SK-N-SH treated with all-trans-retinoic acid at 6 μM for 48 hours (cell line): Measurements from ENCODE around the gene HAND2.
A peak's percentile ranks its signal among the peaks of the same experiment; 100 is the strongest.

Source experiments
- ARNTL ChIP-seq: fragments of 450-650 bp; formaldehyde crosslinking; IDR thresholded peaks from 2 replicates; pipeline ENCODE4 v1.5.0; 2020; ENCODE audit warnings: low read depth, mild to moderate bottlenecking, moderate library complexity, borderline replicate concordance
- BACH2 ChIP-seq: fragments of 250-450 bp; sonication (Bioruptor Pico); IDR thresholded peaks from 2 replicates; pipeline ENCODE4 v1.9.0; 2021; ENCODE audit warnings: mild to moderate bottlenecking, borderline replicate concordance
- CSRNP3 ChIP-seq: fragments of 250-450 bp; sonication (Bioruptor Pico); IDR thresholded peaks from 2 replicates; pipeline ENCODE4 v1.5.1; 2021; ENCODE audit warnings: mild to moderate bottlenecking, moderate library complexity
- PATZ1 ChIP-seq: fragments of 250-450 bp; sonication (Bioruptor Pico); IDR thresholded peaks from 2 replicates; pipeline ENCODE4 v1.8.0; 2020; ENCODE audit warnings: mild to moderate bottlenecking, moderate library complexity, borderline replicate concordance
- RARB ChIP-seq: fragments of 250-450 bp; sonication (Bioruptor Pico); IDR thresholded peaks from 2 replicates; pipeline ENCODE4 v1.8.0; 2021; ENCODE audit warnings: mild to moderate bottlenecking, moderate library complexity
- SNAI2 ChIP-seq: fragments of 250-450 bp; sonication (Bioruptor Pico); IDR thresholded peaks from 2 replicates; pipeline ENCODE4 v1.5.0; 2020; ENCODE audit warnings: mild to moderate bottlenecking, moderate library complexity
- TCF4 ChIP-seq: fragments of 250-450 bp; sonication (Bioruptor Pico); IDR thresholded peaks from 2 replicates; pipeline ENCODE4 v1.8.0; 2021; ENCODE audit warnings: mild to moderate bottlenecking, moderate library complexity, borderline replicate concordance
- TOX ChIP-seq: fragments of 250-450 bp; sonication (Bioruptor Pico); IDR thresholded peaks from 2 replicates; pipeline ENCODE4 v1.8.0; 2021; ENCODE audit warnings: mild to moderate bottlenecking, moderate library complexity, borderline replicate concordance
- ZC3H10 ChIP-seq: fragments of 250-450 bp; sonication (Bioruptor Pico); IDR thresholded peaks from 2 replicates; pipeline ENCODE4 v1.5.1; 2021; ENCODE audit warnings: mild to moderate bottlenecking, moderate library complexity
- ZFP3 ChIP-seq: fragments of 250-450 bp; sonication (Bioruptor Pico); IDR thresholded peaks from 2 replicates; pipeline ENCODE4 v1.5.0; 2020; ENCODE audit warnings: mild to moderate bottlenecking, moderate library complexity
- ZFP30 ChIP-seq: fragments of 450-650 bp; formaldehyde crosslinking; IDR thresholded peaks from 2 replicates; pipeline ENCODE4 v1.5.0; 2022; ENCODE audit warnings: mild to moderate bottlenecking, moderate library complexity
- ZNF565 ChIP-seq: fragments of 450-650 bp; formaldehyde crosslinking; conservative IDR thresholded peaks from 2 replicates; pipeline ENCODE4 v1.5.0; 2020; ENCODE audit warnings: low read depth, mild to moderate bottlenecking, moderate library complexity
- TF ChIP-seq, protein P1 (sequence below): fragments of 250-450 bp; sonication (Bioruptor Pico); IDR thresholded peaks from 2 replicates; pipeline ENCODE4 v1.8.0; 2021; ENCODE audit warnings: low read depth, mild to moderate bottlenecking, moderate library complexity, borderline replicate concordance
- TF ChIP-seq, protein P2 (sequence below): fragments of 250-450 bp; sonication (Bioruptor Pico); IDR thresholded peaks from 2 replicates; pipeline ENCODE4 v1.5.1; 2020; ENCODE audit warnings: low read depth, mild to moderate bottlenecking, moderate library complexity

- TF ChIP-seq PATZ1 (CRISPR knock-in tag) (no peak), ZFP3 (CRISPR knock-in tag) (peak; percentile 48), BACH2 (CRISPR knock-in tag) (no peak), CSRNP3 (no peak), ZFP30 (CRISPR knock-in tag) (no peak), RARB (CRISPR knock-in tag) (no peak), TOX (CRISPR knock-in tag) (no peak), SNAI2 (CRISPR knock-in tag) (no peak), ZC3H10 (no peak), ARNTL (CRISPR knock-in tag) (no peak), ZNF565 (CRISPR knock-in tag) (no peak), TCF4 (CRISPR knock-in tag) (no peak)
- TF ChIP-seq, protein P1, sequence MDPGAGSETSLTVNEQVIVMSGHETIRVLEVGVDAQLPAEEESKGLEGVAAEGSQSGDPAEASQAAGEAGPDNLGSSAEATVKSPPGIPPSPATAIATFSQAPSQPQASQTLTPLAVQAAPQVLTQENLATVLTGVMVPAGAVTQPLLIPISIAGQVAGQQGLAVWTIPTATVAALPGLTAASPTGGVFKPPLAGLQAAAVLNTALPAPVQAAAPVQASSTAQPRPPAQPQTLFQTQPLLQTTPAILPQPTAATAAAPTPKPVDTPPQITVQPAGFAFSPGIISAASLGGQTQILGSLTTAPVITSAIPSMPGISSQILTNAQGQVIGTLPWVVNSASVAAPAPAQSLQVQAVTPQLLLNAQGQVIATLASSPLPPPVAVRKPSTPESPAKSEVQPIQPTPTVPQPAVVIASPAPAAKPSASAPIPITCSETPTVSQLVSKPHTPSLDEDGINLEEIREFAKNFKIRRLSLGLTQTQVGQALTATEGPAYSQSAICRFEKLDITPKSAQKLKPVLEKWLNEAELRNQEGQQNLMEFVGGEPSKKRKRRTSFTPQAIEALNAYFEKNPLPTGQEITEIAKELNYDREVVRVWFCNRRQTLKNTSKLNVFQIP (CRISPR knock-in tag) = no peak
- TF ChIP-seq, protein P2, sequence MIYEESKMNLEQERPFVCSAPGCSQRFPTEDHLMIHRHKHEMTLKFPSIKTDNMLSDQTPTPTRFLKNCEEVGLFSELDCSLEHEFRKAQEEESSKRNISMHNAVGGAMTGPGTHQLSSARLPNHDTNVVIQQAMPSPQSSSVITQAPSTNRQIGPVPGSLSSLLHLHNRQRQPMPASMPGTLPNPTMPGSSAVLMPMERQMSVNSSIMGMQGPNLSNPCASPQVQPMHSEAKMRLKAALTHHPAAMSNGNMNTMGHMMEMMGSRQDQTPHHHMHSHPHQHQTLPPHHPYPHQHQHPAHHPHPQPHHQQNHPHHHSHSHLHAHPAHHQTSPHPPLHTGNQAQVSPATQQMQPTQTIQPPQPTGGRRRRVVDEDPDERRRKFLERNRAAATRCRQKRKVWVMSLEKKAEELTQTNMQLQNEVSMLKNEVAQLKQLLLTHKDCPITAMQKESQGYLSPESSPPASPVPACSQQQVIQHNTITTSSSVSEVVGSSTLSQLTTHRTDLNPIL (CRISPR knock-in tag) = no peak
These were observed 21.5 kb downstream of the HAND2 start for GRCh38 chr4:173508386-173509035.
